Right lobe of liver (tissue), 6 donors: Measurements from ENCODE around the gene PIK3IP1. TPM values are rescaled to one million over a fixed set of nuclear protein-coding genes. Genes with fewer than 3 reads are reported as not detected.
"Not testable (repeated sequence)": the region's sequence is repeated elsewhere in the genome, so short reads cannot be mapped to it uniquely, and the experiment has no call there.

Experiments
- ATAC-seq, 4 donors: fragments of 200-7000 bp; cut with Tn5 transposase; one replicate each; pipeline ENCODE4 v1.9.1; 2020; ENCODE audit warnings: mild to moderate bottlenecking in 4 of 4, moderate library complexity in 4 of 4
- DNase-seq, 3 donors: peaks; one replicate each; pipeline ENCODE4 v3.0.0-alpha.2; 2020
- H3K27ac ChIP-seq, 3 donors: fragments of 200-600 bp; one replicate each; pipeline ENCODE4 v1.8.0; 2022
- H3K27me3 ChIP-seq, 2 donors: fragments of 200-600 bp; one replicate each; pipeline ENCODE4 v1.8.0; 2022
- H3K36me3 ChIP-seq, 4 donors: fragments of 200-600 bp; sonication (generic) in 1 of 4; one replicate each; pipeline versions ENCODE4 v1.5.1 to v1.8.0; 2017 to 2022; ENCODE audit warnings: control low read depth in 1 of 4
- H3K4me1 ChIP-seq, 4 donors: fragments of 200-600 bp; sonication (generic) in 1 of 4; one replicate each; pipeline versions ENCODE4 v1.5.1 to v1.8.0; 2017 to 2022; ENCODE audit warnings: control low read depth in 1 of 4
- H3K4me3 ChIP-seq, 3 donors: fragments of 200-600 bp; one replicate each; pipeline ENCODE4 v1.8.0; 2022
- H3K9me3 ChIP-seq, 4 donors: fragments of 200-600 bp; sonication (generic) in 1 of 4; one replicate each; pipeline versions ENCODE4 v1.5.1 to v1.8.0; 2017 to 2022; ENCODE audit warnings: control low read depth in 1 of 4
- POLR2A ChIP-seq: fragments of 450-650 bp; IDR thresholded peaks from one replicate; pipeline ENCODE4 v1.6.1; 2017; ENCODE audit warnings: antibody characterized with exemption, mild to moderate bottlenecking
- WGBS: methylation state at CpG from one replicate; pipeline ENCODE4 v1.1.6; 2018; ENCODE audit warnings: low coverage, low lambda C conversion rate; ENCODE audit not compliant: insufficient coverage; ENCODE audit errors: missing lambda C conversion rate; 5-methylcytosine and 5-hydroxymethylcytosine counted together
- intact Hi-C, 2 donors: fragments of 100-400 bp; cut with DNase I; formaldehyde crosslinking; loops; one replicate each; pipeline versions ENCODE4 v1.11.2 to v1.14.1; 2022
- total RNA-seq, 6 experiments: library from RNA; depleted of rRNA in 2 of 6; stranded (reverse); fragments of >200 nt in 2 of 6; fragmentation: NEBNext Ultra II Directional in 3 of 6; extraction: Animal tissue kit (Norgen Biotek cat#: 25700) in 3 of 6; gene quantifications; one replicate each; pipeline versions ENCODE4 v1.1.0 to v1.2.4, GENCODE V29; 2016 to 2023
- TF ChIP-seq, protein P1 (sequence below), 4 donors: fragments of 200-600 bp in 3 of 4; fragments of 450-650 bp in 1 of 4; IDR thresholded peaks; one replicate each; pipeline versions ENCODE4 v1.5.1 to v1.8.0; 2016 to 2022; ENCODE audit warnings: antibody characterized with exemption in 4 of 4, mild to moderate bottlenecking in 2 of 4
- donor health status: DM: no; HTN: yes; CAD: no.
- donor health status: DM: no; HTN: no; CAD: no.
- donor health status: DM: no; HTN: no; CAD: no.
- donor health status: DM: no; HTN: yes; CAD: no.
- donor health status: DM: no; HTN: yes; CAD: no.

Gene PIK3IP1
- total RNA-seq, 6 experiments from 2014 or later: 1.3 to 6.6 (median 5.6) TPM

DNA sequence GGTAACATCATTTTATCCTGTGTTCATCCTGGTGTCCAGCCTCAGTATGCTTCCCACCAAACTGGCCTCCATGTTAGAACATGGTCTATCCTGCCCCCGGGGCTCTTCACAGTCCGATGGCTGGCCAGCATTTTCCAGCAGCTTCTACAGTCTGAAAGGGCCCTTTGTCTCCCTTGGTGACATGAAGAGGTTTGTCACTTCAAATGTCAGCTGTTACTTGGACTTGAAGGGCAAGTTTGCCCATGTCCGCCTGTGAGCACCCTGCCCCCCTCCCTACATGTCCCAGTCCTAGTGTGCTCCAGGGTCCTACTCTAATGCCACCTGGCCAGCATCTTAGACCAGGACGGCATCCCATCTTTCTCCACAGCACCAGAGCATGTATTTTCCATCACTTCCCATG is 29.1 kb upstream of the PIK3IP1 start:
- Histone ChIP-seq H3K36me3 (peaks cover 0 to 10% (median 0%) of the 10 kb centered on the region in 4 donors), H3K27me3 (no peaks in the 10 kb centered on the region), H3K9me3 (no peaks in the 10 kb centered on the region), H3K27ac (no peak overlapping the region), H3K4me1 (no peaks in the 10 kb centered on the region), H3K4me3 (no peak overlapping the region)
- TF ChIP-seq, protein P1, sequence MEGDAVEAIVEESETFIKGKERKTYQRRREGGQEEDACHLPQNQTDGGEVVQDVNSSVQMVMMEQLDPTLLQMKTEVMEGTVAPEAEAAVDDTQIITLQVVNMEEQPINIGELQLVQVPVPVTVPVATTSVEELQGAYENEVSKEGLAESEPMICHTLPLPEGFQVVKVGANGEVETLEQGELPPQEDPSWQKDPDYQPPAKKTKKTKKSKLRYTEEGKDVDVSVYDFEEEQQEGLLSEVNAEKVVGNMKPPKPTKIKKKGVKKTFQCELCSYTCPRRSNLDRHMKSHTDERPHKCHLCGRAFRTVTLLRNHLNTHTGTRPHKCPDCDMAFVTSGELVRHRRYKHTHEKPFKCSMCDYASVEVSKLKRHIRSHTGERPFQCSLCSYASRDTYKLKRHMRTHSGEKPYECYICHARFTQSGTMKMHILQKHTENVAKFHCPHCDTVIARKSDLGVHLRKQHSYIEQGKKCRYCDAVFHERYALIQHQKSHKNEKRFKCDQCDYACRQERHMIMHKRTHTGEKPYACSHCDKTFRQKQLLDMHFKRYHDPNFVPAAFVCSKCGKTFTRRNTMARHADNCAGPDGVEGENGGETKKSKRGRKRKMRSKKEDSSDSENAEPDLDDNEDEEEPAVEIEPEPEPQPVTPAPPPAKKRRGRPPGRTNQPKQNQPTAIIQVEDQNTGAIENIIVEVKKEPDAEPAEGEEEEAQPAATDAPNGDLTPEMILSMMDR (IDR thresholded peaks at IDR 0.05): no peak
- no peak for TF ChIP-seq POLR2A
- DNase-seq (no peak), ATAC-seq (no peak)
- intact Hi-C loops: no loop called here
- 100% methylated on average over 1 of the region's 4 CpGs for WGBS

DNA sequence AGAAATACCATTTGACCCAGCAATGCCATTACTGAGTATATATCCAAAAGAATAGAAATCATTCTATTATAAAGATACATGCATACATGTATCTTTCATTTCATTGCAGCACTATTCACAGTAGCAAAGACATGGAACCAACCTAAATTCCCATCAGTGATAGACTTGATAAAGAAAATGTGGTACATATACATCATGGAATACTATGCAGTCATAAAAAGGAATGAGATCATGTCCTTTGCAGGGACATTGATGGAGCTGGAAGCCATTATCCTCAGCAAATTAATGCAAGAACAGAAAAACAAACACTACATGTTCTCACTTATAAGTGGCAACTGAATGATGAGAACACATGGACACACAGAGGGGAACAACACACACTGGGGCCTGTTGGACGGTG is 21.9 kb upstream of the PIK3IP1 start:
- H3K4me3 ChIP-seq, H3K36me3 ChIP-seq, H3K4me1 ChIP-seq, H3K27ac ChIP-seq, ATAC-seq, intact Hi-C loops, H3K27me3 ChIP-seq, H3K9me3 ChIP-seq, DNase-seq: not testable (repeated sequence)
- 67% methylated on average over 1 of the region's 1 CpG for WGBS

DNA sequence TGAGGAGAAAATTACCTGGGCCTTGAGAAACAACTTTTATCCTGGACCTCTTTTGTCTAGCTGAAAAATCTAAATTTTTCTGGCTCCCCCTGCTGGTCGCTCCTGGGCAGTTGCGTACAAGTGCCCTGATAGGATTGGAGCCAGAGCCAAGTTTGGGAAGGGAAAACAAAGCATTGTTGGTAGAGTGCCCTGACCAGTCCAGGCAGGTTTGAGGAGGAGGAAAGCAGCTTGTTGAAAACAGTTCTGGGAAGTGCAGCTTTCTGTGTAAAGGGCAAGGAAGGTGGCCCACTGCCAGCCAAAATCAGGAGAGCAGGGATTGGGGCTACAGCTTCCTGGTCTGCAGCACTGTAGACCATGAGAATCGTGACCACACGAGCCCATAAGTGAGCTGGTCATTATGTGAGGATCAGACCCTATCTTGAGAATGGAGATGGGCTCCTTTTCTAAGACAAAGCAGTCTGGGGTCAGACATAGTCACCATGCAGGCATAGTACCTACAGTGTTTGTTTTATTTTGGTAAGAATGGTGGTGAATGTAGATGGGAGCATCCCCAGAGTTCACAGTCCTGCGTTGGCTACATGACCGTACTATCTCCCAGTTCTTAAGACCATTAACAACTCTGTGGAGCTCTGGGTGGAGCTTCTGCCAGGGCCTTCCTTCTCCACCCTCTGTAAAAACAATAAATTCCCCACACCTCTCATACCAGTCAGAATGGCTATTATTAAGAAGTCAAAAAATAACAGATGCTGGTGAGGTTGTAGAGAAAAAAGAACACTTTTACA is 21.3 kb upstream of the PIK3IP1 start:
- peak; percentile 75 to 86 (median 79) for DNase-seq
- TF ChIP-seq POLR2A: no peak
- TF ChIP-seq, protein P1 (IDR thresholded peaks at IDR 0.05): peak; percentile 87 to 93 (median 91)
- intact Hi-C loops: no loop called here
- Histone ChIP-seq H3K4me1 (peaks cover 0 to 4% (median 0%) of the 10 kb centered on the region in 4 donors), H3K9me3 (no peaks in the 10 kb centered on the region), H3K27me3 (no peaks in the 10 kb centered on the region), H3K4me3 (no peak overlapping the region), H3K36me3 (no peaks in the 10 kb centered on the region), H3K27ac (peak overlapping the region; percentile 39 to 56 (median 46))
- 11% methylated on average over 5 of the region's 6 CpGs for WGBS
- peak; percentile 98 to 100 (median 98) for ATAC-seq

DNA sequence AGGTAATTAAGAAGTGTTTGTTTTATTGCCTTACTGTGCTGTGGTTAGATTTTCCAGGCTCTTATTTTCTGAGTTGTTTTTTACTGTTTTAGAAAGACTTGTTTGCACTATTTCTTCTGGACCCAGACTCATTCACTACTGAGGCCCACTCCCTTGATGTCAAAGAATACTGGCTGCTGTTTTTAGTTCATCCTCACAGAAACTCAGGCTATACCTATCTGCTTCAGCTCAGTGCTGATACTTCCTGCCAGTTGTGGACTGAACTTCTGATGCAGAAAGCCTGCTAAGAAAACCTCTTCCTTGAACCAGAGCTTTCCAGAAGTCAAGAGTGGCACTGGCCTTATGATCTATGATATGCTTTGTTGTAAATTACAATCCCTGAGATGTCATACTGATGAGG is 15.9 kb upstream of the PIK3IP1 start:
- TF ChIP-seq, protein P1 (IDR thresholded peaks at IDR 0.05): no peak
- no peak for TF ChIP-seq POLR2A
- H3K9me3 ChIP-seq: no peaks in the 10 kb centered on the region
- H3K27me3 ChIP-seq: no peaks in the 10 kb centered on the region
- H3K4me1 ChIP-seq: no peaks in the 10 kb centered on the region
- intact Hi-C loops: no loop called here
- DNase-seq: no peak
- H3K4me3 ChIP-seq: no peak overlapping the region
- no peaks in the 10 kb centered on the region for H3K36me3 ChIP-seq
- H3K27ac ChIP-seq: no peak overlapping the region
- ATAC-seq: no peak

DNA sequence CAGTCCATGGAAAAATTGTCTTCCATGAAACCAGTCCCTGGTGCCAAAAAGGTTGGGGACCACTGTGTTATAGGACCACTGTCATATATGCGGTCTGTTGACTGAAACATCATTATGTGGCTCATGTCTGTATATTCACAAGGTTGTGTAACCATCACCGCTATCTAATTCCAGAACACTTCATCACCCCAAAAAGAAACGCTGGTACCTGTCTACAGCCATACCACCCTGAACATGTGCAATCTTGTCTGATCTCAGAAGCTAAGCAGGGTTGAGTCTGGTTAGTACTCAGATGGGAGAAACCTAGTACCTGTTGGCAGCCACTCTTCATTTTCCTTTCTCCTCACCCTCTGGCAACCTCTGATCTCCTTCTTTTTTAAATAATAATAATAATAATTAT is 12.9 kb upstream of the PIK3IP1 start:
- WGBS: 100% methylated on average over 2 of the region's 3 CpGs

More for the DNA sequence above, 12.9 kb upstream of the PIK3IP1 start:
- ATAC-seq (no peak), DNase-seq (no peak)
- intact Hi-C loops: no loop called here
- Histone ChIP-seq H3K4me3 (no peak overlapping the region), H3K9me3 (no peaks in the 10 kb centered on the region), H3K27ac (no peak overlapping the region), H3K4me1 (peaks cover 0 to 3% (median 0%) of the 10 kb centered on the region in 4 donors), H3K27me3 (no peaks in the 10 kb centered on the region), H3K36me3 (no peaks in the 10 kb centered on the region)
- no peak for TF ChIP-seq POLR2A
- TF ChIP-seq, protein P1 (IDR thresholded peaks at IDR 0.05): no peak
